Measurements from ENCODE around the gene PAIP2B. TPM values are rescaled to one million over a fixed set of nuclear protein-coding genes. Genes with fewer than 3 reads are reported as not detected.

The PAIP2B gene
- total RNA-seq, 1 experiment from 2014 or later: 1.4 TPM

DNA sequence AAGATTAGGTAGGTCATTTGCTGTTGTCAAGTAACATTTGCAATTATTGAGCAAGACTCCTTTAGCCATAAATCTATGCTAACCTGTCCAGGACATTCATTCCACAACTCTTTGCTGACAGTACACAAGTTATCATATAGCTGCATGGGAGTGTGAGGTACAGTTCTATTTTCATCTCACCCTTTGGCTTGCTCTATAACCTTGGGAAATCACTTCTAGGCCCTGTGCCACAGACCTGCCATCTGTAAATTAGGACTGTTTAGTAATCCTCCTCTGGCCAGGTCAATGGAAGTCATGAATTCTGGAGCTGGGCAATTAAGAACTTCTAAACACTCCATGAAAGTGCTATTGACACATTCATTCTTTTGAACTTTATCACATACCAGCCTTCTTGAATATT is 34.6 kb upstream of the PAIP2B start:
- DNase-seq (ENCODE audit: low read depth, low spot score) (no peak), ATAC-seq (no peak)
- intact Hi-C loops (cut with micrococcal nuclease; ENCODE audit: unreplicated experiment) (no loop called here), in situ Hi-C loops (cut with HindIII; ENCODE audit: low pct_unique_long_range_greater_than_20kb, low sequenced_read_pairs) (no loop called here)
- CTCF ChIA-PET: no interaction called here
- no peaks in the 10 kb centered on the region for H3K36me3 ChIP-seq (ENCODE audit: control insufficient read depth, insufficient read depth, low read length)
- no peaks in the 10 kb centered on the region for H3K4me1 ChIP-seq (ENCODE audit: control insufficient read depth, insufficient read depth, low read length)
- POLR2A ChIA-PET: no interaction called here
- TF ChIP-seq POLR2AphosphoS5 (IDR thresholded peaks at IDR 0.05; ENCODE audit: low read depth, low read length): no peak
- no peak for TF ChIP-seq REST (IDR thresholded peaks at IDR 0.05; ENCODE audit: insufficient read depth in 1 of 2, low read depth in 2 of 2, low read length in 1 of 2)
- TF ChIP-seq SIN3A (IDR thresholded peaks at IDR 0.05; ENCODE audit: borderline replicate concordance, insufficient read depth, low read depth, low read length): no peak
- no peak for TF ChIP-seq TCF7L2 (IDR thresholded peaks at IDR 0.05; ENCODE audit: low read depth, low read length)
- TF ChIP-seq, protein P1, sequence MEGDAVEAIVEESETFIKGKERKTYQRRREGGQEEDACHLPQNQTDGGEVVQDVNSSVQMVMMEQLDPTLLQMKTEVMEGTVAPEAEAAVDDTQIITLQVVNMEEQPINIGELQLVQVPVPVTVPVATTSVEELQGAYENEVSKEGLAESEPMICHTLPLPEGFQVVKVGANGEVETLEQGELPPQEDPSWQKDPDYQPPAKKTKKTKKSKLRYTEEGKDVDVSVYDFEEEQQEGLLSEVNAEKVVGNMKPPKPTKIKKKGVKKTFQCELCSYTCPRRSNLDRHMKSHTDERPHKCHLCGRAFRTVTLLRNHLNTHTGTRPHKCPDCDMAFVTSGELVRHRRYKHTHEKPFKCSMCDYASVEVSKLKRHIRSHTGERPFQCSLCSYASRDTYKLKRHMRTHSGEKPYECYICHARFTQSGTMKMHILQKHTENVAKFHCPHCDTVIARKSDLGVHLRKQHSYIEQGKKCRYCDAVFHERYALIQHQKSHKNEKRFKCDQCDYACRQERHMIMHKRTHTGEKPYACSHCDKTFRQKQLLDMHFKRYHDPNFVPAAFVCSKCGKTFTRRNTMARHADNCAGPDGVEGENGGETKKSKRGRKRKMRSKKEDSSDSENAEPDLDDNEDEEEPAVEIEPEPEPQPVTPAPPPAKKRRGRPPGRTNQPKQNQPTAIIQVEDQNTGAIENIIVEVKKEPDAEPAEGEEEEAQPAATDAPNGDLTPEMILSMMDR (IDR thresholded peaks at IDR 0.05): no peak
- H3K27ac ChIP-seq (ENCODE audit: low read length): no peak overlapping the region
- H3K9me3 ChIP-seq (ENCODE audit: control insufficient read depth, insufficient read depth, low read depth, low read length): no peaks in the 10 kb centered on the region
- peaks cover 22% of the 10 kb centered on the region for H3K27me3 ChIP-seq (ENCODE audit: control insufficient read depth, insufficient read depth, low read length)
- no TSS peak for BruUV-seq (replicated peaks)
- no peak overlapping the region for H3K4me3 ChIP-seq (ENCODE audit: low read depth in 2 of 2, low read length in 2 of 2)

DNA sequence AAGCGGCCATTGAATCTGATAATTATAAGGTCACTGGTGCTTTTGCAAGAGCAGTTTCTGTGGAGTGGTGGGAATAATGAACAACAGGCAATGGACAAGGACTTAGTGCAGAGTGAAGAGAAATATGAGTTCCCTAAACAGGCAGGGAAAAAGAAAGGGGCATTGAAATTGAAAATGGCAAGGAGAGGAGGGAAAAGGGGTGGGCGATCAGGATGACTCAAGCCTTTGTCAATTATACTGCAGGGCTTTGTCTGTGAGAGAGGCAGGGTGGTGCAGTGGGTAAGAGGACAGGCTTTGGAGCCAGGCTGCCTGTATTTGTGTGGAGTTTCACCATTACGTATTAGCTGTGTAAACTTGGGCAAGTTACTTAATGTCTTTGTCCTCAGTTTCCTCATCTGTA is 29.5 kb upstream of the PAIP2B start:
- Histone ChIP-seq H3K4me3 (ENCODE audit: low read depth in 2 of 2, low read length in 2 of 2) (no peak overlapping the region), H3K27me3 (ENCODE audit: control insufficient read depth, insufficient read depth, low read length) (peaks cover 10% of the 10 kb centered on the region; the same call in 1 of the 2 replicates), H3K36me3 (ENCODE audit: control insufficient read depth, insufficient read depth, low read length) (no peaks in the 10 kb centered on the region), H3K9me3 (ENCODE audit: control insufficient read depth, insufficient read depth, low read depth, low read length) (no peaks in the 10 kb centered on the region), H3K27ac (ENCODE audit: low read length) (no peak overlapping the region), H3K4me1 (ENCODE audit: control insufficient read depth, insufficient read depth, low read length) (no peaks in the 10 kb centered on the region)
- ChIA-PET POLR2A (no interaction called here), CTCF (no interaction called here)
- DNase-seq (ENCODE audit: low read depth, low spot score) (no peak), ATAC-seq (no peak)
- in situ Hi-C loops (cut with HindIII; ENCODE audit: low pct_unique_long_range_greater_than_20kb, low sequenced_read_pairs): no loop called here
- TF ChIP-seq TCF7L2 (IDR thresholded peaks at IDR 0.05; ENCODE audit: low read depth, low read length) (no peak), POLR2AphosphoS5 (IDR thresholded peaks at IDR 0.05; ENCODE audit: low read depth, low read length) (no peak), SIN3A (IDR thresholded peaks at IDR 0.05; ENCODE audit: borderline replicate concordance, insufficient read depth, low read depth, low read length) (no peak), REST (IDR thresholded peaks at IDR 0.05; ENCODE audit: insufficient read depth in 1 of 2, low read depth in 2 of 2, low read length in 1 of 2) (no peak)
- TF ChIP-seq, protein P1 (IDR thresholded peaks at IDR 0.05): no peak
- intact Hi-C loops (cut with micrococcal nuclease; ENCODE audit: unreplicated experiment): no loop called here
- BruUV-seq (replicated peaks): no TSS peak

All from Panc1 (cell line).